Kidney glomerular epithelial cell (primary cell): ENCODE data around the gene MEF2A.
"Not testable (repeated sequence)": the region's sequence is repeated elsewhere in the genome, so short reads cannot be mapped to it uniquely, and the experiment has no call there.

Experiments
- DNase-seq: peaks from one replicate; lab custom pipeline; 2025; lab: John Stamatoyannopoulos, UW

Gene MEF2A

DNA sequence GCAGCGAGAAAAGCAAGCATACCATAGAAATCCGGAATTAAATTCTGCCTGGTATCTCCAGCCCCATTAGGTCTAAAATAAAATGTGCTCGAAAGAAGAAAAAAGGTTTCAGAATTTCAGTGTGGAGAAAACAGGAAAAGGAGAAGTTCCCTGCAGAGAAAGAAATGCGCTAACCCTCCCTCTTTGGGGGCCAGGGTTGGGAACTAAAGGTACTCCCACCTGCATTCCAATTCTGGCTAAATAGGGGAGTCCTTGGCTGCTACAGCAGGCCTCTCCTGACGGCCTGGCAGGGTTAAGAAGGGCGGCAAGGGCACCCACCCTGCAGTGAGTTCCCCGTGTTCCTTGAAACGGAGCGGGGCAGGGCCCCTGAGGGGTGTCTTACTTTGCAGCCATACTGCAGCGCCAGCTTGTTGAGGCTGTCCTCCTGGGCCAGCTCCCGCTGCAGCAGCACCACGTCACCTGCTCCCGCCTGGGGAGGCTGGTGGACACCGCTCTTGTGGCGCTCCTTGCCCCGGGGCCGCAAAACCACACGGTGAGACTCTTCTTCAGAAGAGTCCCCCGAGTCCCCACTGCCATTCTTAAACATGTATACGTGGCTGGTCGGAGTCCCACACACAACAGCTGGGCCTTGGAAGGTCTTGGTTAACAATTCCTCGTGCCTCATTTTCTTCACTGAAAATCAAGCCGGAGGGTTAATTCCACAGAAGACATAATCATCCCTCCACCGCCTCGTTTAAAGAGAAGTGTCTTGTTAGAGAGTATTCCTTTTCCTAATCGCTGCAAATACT lies 165.7 kb downstream of the MEF2A start:
- DNase-seq, result no peak

DNA sequence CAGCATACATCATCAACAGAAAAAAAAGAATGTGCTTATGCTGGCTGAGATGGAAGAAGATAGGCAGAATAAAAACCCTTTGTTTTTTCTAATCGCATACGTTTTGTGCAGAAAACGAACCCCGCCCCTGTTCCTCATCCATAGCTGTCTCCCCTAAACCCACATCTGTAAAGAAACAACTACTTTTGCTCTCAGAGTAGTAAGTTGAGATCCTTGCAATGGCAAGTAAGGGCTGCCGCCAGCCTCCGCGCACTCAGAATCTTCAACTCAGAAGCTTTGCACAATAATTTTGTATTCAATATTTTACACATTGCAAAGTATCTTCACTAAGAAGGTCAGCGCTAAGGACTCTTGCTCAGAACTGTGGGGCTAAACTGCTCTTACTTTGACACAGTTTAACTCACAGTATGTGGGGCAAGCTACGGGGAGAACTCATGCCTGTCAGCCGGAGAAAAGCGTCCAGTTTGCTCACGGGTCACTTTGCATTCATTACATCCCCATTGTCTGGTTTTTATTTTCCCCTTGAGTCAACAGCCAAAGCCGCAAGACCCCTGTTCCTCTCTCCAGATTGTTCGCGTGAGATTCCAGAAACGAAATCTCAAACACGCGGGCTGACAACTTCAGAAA lies 166.5 kb downstream of the MEF2A start:
- DNase-seq, result peak; percentile 26

DNA sequence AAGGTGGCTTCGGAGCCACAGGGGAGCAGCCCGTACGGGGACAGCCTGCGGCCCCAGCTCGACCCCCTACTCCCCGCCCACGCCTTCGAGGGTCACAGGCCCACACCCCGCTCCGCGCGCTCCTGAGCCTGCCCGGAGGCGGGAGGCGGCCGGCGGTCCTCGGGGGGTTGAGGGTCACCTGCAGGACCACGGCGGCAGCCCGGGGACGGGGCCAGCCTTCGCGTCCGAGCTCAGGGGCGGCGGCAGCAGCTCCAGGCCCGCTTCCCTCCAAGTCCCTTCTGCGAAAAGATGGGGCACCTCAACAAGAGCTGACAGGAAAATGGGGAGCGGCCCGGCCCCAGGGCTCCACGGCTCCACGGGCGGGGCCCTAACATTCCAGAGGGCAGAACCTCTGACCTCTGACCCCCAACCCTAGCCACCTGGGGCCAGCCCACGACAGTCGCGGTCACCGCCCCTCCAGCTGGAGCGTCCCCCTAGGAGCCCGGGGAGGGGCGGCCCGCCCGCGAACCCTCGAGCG lies 167.0 kb downstream of the MEF2A start:
- no peak for DNase-seq

DNA sequence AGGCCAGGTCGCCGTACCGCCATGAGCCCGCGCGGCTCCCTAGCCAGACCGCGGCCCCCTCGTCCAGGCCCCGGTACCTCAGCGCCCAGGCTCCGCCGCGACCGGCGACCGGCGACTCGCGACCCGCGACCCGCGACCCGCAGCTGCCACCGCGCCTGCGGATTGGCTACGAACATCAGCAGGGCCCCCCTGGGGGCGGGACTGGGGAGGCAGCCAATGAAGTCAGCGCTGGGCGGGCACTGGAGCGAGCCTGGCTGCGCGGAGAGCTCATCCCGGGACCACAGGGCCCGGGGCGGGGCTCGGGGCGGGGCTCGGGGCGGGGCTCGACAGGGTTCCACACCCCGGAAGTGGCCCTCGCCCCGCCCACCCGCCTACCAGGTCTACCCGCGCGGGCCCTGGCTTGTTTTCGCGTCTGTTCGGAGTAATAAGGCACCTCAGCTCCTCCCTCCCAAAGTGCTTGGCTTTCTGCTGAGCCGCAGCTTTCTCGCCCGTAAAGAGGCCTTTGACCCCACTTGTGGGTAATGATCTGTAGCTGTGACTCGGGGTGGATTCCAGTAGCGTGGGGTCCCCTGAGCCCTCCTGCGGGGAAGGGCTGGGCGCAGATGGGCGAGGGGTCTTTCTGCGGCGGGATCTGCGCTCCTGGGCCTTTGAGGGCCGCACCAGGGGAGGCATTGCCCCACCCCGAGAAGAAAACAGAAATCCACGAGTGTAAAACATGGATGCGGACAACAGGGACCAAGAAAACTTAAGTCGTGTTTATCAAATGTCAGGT lies 167.7 kb downstream of the MEF2A start, which contains the start of gene LYSMD4:
LYSMD4 (minus strand) TSS at position 170 of the 772 bp plus-strand sequence. CDS start 1,438 bp downstream, outside the sequence.
- peak; percentile 85 for DNase-seq

DNA sequence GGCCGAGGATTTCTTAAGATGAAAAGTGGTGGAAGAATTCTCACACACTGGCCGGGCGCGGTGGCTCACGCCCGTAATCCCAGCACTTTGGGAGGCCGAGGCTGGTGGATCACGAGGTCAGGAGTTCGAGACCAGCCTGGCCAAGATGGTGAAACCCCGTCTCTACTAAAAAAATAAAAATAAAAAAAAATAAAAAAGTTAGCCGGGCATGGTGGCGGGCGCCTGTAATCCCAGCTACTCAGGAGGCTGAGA lies 168.2 kb downstream of the MEF2A start:
- not testable (repeated sequence) for DNase-seq

DNA sequence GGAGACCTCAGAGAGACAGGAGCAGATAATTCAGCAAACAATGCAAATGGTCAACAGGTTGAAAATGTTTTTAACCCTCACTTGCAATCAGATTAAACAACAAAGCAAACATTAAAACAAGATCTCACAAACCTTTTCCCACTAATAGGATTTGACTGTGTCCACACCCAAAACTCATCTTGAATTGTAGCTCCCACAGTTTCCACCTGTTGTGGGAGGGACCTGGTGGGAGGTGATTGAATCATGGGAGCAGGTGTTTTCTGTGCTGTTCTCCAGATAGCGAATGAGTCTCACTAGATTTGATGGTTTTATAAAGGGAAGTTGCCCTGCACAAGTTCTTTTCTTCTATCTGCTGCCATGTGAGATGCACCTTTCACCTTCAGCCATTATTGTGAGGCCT lies 168.8 kb downstream of the MEF2A start:
- DNase-seq, result no peak

DNA sequence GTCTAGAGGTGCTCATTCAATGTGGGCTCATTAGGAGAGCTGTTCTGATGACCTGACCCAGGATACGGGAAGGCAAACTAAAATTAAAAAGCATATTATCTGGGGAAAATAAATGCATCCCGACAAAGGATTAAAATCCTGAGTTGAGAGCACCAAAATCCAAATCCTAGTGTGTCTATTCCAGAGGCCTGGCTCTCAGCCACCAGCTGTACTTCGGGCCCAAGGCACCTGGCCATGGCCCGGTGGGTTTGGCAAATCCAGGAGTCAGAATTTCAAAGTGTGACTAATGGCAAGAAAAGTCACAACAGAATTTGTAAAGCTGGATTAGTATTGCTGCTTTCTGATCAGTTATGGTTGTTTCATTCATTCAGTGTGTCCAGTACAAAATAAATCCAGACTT lies 170.1 kb downstream of the MEF2A start:
- DNase-seq, result no peak

DNA sequence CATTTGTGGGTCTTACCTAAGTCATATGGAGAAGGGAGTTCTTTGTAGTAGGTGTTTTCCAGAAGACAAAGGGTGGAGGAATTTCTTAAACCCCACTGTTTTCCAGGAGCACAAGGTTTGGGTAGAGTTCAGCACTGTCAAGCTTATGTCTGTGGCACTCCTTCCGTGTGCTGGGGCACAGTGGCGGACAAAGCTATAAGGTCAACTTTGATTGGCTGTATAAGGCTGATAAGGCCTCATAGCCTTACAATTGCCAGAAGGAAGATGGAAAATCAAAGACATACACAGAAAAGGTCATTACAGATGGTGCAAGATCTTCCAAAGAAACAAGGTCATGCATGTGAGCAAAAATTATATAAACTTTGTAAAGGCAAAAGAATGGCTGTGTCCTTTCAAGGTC lies 170.9 kb downstream of the MEF2A start:
- no peak for DNase-seq

DNA sequence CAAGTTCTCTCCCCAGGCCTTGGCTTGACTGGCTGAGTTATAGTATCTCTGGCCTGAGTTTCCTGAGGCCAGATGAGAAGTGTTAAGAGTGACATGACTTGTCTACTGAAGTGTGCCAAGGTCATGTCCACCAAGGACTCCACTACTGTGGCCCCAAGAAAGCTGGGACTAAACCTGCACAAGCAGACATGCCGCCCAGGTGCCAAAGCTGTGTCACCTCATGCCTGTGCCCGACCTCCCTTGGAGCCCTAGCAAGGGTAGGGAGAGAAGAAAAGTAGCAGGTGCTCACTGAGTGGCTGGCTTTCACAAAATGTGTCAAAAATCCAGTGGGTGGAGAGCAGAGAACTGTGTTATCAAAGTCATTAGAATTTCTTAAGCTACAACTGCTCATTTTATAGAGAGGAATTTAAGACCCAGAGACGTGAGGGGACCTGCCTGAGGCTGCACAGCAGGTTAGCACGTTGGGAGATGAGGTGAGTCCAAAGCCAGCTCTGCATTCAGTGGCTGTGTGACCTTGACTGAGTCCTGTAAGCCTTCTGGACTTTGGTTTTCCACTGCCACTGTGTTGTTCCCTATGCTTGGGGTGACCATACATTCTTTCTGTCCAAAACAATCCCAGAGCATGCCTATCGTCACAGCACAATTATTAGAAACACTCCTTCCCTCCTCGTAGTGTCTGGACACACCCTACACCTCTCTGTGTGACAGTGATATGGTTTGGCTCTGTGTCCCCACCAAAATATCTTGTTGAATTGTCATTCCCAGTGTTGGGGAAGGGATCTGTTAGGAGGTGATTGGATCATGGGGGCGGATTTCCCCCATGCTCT lies 172.4 kb downstream of the MEF2A start:
- DNase-seq, result no peak

DNA sequence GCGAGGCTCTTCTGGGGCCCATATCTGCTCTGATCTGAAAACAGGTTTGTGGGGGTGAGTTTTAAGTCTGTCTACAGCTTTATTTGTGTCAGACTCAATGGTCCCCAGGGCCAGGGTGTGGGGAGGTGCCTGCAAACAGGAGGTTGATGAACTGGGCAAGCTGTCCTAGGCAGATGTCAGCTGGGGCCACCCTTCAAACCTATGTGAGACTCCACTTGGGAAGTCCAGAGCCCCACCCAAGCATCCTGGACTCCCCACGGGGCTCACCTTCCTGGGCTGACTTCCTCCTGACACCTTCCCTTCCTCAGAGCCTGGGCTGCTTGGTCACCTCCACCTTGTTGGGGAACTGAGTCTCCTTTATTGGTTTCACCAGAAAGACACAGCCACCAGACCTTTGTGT lies 176.1 kb downstream of the MEF2A start:
- no peak for DNase-seq

DNA sequence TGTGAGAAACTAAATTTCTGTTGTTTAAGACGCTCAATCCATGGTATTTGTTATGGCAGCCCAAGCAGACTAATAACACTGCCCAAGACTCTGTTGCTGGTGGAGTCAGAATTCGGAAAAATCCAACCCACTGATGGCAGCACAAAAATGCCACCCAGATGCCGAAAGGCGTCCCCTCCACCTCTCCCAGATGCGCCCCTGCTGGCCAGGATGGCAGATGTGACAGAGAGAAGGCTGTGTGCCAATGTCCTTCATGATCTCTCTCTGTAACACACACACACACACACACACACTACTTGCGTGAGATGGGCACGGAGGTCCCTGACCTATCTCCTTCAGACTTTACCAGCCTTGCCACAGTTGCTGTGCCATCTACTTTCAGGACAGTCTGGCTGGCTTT lies 178.4 kb downstream of the MEF2A start:
- no peak for DNase-seq

DNA sequence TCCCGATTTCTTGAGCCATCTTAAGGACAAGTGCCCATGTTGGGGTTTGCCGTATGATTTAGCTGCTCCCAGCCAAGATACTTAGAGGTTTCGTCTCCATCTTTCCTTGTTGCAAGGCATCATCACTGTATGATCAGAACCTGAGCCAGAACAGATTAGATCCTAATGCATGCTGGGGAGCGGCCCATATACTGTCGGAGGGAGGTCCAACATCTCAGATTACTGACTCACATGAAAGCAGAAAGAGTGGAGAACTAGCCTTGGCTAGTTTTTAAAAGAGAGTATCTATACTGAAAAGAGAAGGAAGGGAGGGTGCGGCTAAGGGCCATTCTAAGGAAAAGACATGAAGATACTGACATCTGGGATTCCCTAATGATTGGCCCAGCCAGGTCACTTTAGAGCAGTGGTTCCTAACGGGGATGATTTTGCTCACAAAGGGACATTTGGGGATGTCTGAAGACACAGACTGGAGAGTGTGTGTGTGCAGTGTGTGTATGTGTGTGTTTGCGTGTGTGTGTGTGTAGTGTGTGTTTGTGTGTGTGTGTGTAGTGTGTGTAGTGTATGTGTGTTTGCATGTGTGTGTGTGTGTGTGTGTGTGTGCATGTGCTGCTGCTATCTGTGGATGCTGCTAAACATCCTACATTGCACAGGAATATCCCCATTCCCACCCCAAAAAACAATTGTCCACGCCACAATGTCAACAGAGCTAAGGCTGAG lies 179.7 kb downstream of the MEF2A start:
- DNase-seq, result no peak

DNA sequence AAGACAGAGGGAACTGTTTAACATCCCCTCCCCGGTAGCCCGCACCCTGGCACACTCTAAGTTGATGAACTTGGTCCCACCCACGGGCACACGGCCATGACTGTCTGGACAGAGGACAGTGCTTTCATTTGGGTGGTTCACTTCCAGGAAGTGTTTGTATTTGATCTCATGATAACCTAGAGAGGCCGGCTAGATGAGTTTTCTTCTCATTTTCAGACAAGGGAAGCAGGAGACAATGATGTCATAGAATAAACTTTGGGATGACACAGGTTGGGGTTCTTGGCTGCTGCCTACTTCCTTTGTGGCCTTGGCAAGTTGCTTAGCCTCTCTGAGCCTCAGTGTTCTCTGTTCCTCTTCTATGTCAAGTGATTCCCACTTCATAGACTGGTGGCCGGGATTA lies 183.6 kb downstream of the MEF2A start:
- DNase-seq, result no peak

DNA sequence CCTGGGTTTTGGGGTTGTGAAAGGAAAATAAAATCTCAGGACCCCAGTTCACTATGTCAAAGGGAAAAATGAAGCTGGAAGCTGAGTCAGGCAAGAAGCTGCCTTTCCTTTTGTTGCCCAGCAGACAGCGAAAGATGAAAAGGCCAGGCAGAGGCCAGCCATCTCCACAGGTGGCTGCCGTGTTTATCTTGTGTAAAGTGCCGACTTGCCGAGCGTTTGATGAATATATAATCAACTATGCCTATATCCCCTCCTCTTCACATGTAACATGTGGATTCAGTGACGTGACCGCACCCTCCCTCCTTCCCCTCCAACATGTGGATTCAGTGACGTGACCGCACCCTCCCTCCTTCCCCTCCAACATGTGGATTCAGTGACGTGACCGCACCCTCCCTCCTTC lies 184.5 kb downstream of the MEF2A start:
- not testable (repeated sequence) for DNase-seq

DNA sequence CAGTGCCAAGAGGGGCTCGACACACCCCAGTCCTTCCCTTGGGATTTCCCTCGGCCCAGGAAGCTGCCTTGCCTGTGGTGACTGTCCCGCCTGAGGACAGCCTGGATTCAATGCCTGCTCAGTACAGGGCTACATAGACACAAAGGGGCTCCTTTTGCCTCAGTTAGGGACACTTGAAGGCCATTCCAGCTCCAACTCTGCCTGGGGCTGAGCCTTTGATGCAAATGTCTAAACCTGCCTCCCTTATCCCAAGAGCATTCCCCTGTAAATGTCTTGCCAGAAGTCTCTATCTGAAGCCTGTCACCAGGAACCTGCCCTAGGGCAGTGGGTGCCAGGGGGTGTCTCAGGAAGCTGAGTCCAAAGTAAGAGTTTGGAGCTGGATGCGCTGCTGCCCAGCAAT lies 186.8 kb downstream of the MEF2A start:
- no peak for DNase-seq

DNA sequence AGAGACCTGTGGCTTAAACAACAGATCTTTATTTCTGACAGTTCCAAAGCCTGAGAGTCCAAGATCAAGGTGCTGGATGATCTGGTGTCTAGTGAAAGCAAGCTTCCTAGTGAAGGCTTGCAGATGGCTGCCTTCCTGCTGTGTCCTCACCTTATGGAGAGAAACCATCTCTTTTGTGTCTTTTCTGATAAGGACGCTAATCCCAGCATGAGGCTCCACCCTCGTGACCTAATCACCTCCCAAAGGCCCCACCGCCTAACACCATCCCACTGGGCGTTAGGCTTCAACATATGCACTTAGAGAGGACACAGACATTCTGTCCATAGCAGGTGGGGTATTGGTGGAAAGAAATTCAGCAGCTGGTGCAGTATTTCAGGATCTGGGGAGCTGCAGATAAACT lies 187.3 kb downstream of the MEF2A start:
- no peak for DNase-seq

DNA sequence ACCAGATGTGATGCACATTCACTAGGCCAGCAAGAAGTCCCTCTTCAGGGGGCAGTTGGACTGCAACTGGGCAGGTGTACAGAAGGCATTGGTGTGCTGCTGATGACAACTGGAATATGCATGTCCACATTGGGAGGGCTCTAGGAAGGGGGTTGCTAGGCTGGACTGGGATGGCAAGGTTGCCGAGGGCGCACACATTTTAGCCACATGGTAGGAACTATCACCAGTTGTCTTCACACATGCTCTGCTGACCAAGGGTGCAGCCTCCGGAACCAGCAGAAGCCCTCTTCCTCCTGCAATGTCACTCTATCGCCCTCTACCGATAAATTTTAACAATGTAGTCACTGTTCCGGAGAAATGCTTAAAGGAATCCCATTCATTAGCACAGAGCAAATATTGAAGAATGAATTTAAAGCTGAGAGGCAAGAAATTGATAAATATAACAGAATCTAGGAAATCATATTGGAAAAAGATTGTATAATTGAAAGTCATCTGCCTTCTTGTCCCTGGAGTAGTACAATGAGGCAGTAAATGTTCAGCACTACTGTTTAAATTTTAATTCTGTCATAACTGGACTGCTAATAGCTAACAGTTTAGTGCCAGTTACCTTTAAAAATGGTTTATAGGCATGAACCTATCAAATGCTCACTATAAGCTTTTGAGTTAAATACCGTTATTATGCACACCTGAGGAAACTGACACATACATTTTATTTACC lies 190.1 kb downstream of the MEF2A start:
- peak; percentile 85 for DNase-seq

DNA sequence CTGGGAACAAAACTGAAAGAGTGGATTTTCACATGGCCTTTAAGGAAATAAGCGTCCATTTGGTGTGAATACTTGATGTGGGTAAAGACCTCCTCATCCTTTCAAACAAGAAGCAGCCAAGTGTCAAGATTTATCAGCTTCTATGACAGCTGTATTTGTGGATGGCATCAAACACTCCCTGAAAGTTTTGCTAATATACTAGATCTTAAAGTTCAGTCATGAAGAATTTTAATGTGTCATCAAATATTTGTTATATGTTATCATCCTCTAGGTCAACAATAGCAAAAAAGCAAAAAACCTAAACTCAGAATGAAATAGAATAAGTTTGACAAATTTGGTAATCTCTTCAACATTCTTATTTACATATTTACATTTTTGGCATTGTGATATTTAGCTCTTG lies 196.5 kb downstream of the MEF2A start:
- peak; percentile 3 for DNase-seq

DNA sequence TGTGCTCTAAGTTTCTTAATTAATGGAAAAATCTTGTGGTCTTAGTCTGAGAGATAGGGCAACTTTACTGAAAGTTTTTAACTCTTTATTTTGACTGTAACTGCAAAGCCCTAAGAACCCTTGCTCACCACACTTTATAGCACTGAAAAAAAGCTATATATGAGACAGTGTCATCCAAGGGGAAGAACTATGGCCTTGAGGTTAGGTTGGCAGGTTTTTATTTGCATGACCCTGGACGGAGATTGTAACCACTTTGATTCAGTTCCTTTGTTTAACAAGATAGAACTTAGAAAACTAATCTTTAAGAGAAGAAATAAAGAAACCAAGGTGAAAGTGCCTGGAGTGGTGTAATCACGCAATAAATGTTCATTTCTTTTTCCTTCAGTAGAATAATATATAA lies 198.0 kb downstream of the MEF2A start:
- DNase-seq, result no peak

DNA sequence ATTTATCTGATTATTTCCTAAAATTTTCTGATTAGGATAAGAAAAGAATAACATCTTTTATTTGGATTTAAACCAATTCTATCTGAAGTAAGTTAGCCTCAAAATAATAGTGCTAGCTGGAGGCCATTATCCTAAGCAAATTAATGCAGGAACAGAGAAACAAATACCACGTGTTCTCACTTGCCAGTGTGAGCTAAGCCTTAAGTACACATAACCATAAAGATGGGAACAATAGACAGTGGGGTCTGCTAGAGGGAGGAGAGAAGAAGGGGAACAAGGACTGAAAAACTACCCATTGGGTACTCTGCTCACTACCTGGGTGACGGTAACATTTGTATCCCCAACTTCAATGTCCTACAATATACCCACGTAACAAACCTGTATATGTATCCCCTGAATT lies 198.7 kb downstream of the MEF2A start:
- no peak for DNase-seq
